Measurements from ENCODE around the gene ANKRD36B.
"Not testable (repeated sequence)": the region's sequence is repeated elsewhere in the genome, so short reads cannot be mapped to it uniquely, and the experiment has no call there.

Gene ANKRD36B

DNA sequence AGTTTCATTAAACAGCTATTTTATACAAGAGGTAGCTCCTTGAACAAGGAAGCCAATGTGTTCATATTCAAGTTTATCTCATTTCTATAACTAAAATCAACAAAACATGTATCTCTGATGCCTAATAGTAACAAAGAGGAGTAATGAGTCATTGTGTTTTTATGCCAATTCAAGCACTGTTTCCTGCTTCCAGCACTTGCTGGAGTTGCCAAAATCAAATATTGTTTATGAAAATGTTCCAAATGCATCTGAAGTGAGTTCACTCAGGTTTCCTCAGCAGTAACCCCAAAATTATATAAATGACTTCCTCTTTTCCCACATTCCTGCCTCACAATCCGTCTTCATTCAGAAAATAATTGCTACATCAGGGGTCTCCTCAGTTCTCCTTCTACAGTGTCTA lies 39.2 kb downstream of the ANKRD36B start:
- not testable (repeated sequence) for DNase-seq (ENCODE audit: low read depth in 4 of 4, low spot score in 1 of 4)

DNA sequence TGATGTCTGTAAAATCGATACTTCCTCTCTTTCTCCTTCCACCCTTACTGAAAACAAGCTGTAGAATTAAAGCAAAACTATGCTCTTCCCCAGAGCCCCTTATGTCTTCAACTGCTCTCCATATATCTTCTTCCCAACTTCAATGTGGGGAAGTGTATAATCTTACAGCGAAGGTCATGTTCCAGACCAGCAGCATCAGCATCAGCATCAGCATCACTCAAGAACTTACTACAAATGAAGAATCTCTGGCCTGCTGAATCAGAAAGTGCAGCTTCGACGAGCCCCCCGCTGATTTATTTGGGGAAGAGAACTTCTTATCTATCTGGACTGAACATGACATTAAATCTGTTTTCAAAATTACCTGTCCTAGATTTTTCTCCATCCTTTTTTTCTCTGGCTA lies 40.6 kb downstream of the ANKRD36B start:
- not testable (repeated sequence) for DNase-seq (ENCODE audit: low read depth in 4 of 4, low spot score in 1 of 4)

- not testable (repeated sequence) for DNase-seq (ENCODE audit: low read depth in 4 of 4, low spot score in 1 of 4)
Observed at GRCh38 chr2:97548536-97548935, 41.1 kb downstream of the ANKRD36B start.

DNA sequence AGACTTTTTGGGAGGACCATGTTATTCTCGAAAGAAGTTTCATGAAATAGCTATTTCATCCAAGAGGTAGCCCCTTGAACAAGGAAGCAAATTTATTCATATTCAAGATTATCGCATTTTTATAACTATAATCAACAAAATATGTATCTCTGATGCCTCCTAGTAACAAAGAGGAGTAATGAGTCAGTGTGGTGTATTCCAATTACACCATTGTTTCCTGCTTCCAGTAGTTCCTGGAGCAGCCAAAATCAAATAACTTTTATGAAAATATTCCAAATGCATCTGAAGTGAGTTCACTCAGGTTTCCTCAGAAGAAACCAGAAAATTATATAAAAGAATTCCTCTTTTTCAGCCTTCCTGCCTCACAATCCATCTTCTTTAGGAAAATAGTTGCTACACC lies 43.0 kb downstream of the ANKRD36B start:
- DNase-seq (ENCODE audit: low read depth in 4 of 4, low spot score in 1 of 4): no peak

- DNase-seq (ENCODE audit: low read depth in 4 of 4, low spot score in 1 of 4): not testable (repeated sequence)
Observed at GRCh38 chr2:97544911-97545310, 44.8 kb downstream of the ANKRD36B start.

DNA sequence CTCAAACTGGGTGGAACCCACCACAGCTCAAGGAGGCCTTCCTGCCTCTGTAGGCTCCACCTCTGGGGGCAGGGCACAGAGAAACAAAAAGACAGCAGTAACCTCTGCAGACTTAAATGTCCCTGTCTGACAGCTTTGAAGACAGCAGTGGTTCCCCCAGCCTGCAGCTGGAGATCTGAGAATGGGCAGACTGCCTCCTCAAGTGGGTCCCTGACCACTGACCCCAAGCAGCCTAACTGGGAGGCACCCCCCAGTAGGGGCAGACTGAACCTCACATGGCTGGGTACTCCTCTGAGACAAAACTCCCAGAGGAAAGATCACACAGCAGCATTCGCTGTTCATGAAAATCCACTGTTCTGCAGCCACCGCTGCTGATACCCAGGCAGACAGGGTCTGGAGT lies 63.8 kb downstream of the ANKRD36B start:
- DNase-seq (ENCODE audit: low read depth in 4 of 4, low spot score in 1 of 4): not testable (repeated sequence)

DNA sequence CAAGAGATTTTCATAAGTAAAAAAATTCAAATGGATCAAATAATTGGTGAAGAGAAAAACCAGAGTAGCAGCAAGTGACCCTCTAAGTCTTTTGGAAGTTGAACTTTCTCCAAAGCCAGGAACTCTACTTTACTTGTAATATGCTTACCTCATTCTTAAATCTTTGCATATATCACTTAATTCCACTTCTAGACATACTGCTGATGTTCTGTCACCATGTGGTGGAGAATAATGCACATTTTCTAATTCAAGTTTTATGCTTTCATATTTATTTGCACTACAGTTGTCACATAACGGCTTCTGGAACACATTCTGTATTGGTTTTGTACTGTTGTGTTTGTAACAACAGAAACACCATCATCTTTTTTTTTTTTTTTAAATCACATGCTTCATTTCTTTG lies 65.9 kb downstream of the ANKRD36B start:
- DNase-seq (ENCODE audit: low read depth in 4 of 4, low spot score in 1 of 4): not testable (repeated sequence)

- DNase-seq (ENCODE audit: low read depth in 4 of 4, low spot score in 1 of 4): not testable (repeated sequence)
Observed at GRCh38 chr2:97522916-97523555, 66.6 kb downstream of the ANKRD36B start.

DNA sequence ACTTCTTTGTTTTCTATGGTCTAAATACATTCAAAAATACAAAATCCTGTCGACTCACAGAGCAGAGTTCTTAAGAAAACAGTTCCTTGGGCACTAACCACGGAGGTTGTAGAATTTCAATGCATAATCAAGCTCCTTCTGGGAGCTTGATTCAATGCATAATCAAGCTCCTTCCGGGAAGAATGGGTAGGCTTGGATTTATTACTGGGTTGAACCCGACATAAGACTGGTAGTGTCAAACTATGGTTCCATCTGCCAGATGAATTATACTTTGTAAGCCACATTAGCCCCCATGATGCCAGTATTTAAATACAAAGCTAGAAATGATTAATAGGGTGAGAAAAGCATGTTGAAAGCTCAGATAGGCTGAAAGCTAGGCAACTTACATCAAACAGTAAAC lies 94.0 kb downstream of the ANKRD36B start:
- DNase-seq (ENCODE audit: low read depth in 4 of 4, low spot score in 1 of 4): not testable (repeated sequence)

DNA sequence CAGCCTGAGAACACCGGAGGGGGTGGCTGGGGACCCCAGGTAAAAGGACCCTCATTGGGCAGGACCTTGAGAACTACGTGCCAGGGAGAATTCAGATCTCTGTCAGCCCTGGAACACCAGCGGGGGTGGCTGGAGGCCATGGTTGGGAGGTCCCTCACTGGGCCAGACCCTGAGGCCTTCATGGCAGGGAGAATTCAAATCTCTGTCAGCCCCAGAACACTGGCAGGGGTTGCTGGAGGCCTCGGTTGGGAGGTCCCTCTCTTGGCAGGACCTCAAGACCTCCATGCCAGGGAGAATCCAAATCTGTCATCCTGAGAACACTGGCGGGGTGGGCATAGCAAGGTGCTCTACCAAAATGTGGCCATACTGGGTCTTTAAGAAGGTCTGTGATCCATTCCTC lies 99.5 kb downstream of the ANKRD36B start:
- DNase-seq (ENCODE audit: low read depth in 4 of 4, low spot score in 1 of 4): not testable (repeated sequence)

Measured in stimulated activated CD4-positive, alpha-beta T cell treated with anti-CD3 and anti-CD28 coated beads, Interleukin-1b, Interleukin-23, amount 100 ng/mL, for 24 hours (primary cell).